GM23248 (cell line): ENCODE data around the gene SRRM1.

Source experiments
- EZH2 ChIP-seq: fragments of 200-600 bp; sonication (generic); IDR thresholded peaks from 2 replicates; pipeline ENCODE4 v1.6.1; 2018; ENCODE audit warnings: antibody characterized with exemption, mild to moderate bottlenecking; ENCODE audit not compliant: insufficient read depth, poor library complexity, severe bottlenecking
- EZH2phosphoT487 ChIP-seq: fragments of 200-600 bp; sonication (generic); IDR thresholded peaks from 2 replicates; pipeline ENCODE4 v1.6.1; 2018; ENCODE audit warnings: antibody characterized with exemption, moderate library complexity, mild to moderate bottlenecking, low read depth; ENCODE audit not compliant: insufficient read depth

DNA sequence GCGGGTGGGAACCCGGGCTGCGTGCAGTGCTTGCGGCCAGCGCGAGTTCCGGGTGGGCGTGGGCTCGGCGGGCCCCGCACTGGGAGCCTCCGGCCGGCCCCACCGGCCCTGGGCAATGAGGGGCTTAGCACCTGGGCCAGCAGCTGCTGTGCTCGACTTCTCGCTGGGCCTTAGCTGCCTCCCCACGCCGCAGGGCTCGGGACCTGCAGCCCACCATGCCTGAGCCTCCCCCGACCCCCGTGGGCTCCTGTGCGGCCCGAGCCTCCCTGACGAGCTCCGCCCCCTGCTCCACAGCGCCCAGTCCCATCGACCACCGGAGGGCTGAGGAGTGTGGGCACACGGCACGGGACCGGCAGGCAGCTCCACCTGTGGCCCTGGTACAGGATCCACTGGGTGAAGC is 78.4 kb downstream of the SRRM1 start:
- TF ChIP-seq EZH2 (no peak), EZH2phosphoT487 (no peak)
